Muscle of back (tissue), 11 donors: ENCODE results near the gene AOPEP. TPM values are rescaled to one million over a fixed set of nuclear protein-coding genes. Genes with fewer than 3 reads are reported as not detected.

Experiments
- DNase-seq, 3 donors: peaks; one replicate each; pipeline versions ENCODE4 v3.0.0 to v3.0.0-alpha.2; 2013
- polyA plus RNA-seq, 10 donors: library from polyadenylated mRNA; unstranded; fragments of 120-200 nt; gene quantifications; one replicate each; pipeline ENCODE4 v1.2.1, GENCODE V29; 2013; ENCODE audit not compliant: insufficient read length in 10 of 10

AOPEP gene
- polyA plus RNA-seq, 10 donors, result 25.6 to 44.3 (median 32.8) TPM

GRCh38 chr9:95109456-95109855, 383.0 kb downstream of the AOPEP start:
- no peak for DNase-seq

- no peak for DNase-seq
Measured at GRCh38 chr9:95110921-95111525, 384.5 kb downstream of the AOPEP start.

- DNase-seq, result no peak
Measured at GRCh38 chr9:95111716-95112115, 385.2 kb downstream of the AOPEP start.

- no peak for DNase-seq
Measured at GRCh38 chr9:95112436-95113280, 386.2 kb downstream of the AOPEP start.

GRCh38 chr9:95115104-95115503, 388.6 kb downstream of the AOPEP start:
- no peak for DNase-seq

- DNase-seq, result no peak
Measured at GRCh38 chr9:95116002-95116807, 389.7 kb downstream of the AOPEP start.

- DNase-seq, result no peak
Measured at GRCh38 chr9:95116808-95117204, 390.3 kb downstream of the AOPEP start.

GRCh38 chr9:95118596-95118995, 392.1 kb downstream of the AOPEP start:
- no peak for DNase-seq

- DNase-seq, result no peak
Measured at GRCh38 chr9:95120781-95121370, 394.4 kb downstream of the AOPEP start.

- DNase-seq, result no peak
Measured at GRCh38 chr9:95124582-95125367, 398.3 kb downstream of the AOPEP start.

- DNase-seq, result no peak
Measured at GRCh38 chr9:95125652-95126051, 399.2 kb downstream of the AOPEP start.

GRCh38 chr9:95126739-95127138, 400.2 kb downstream of the AOPEP start:
- DNase-seq, result no peak

- DNase-seq, result peak; percentile 77 to 91 (median 82)
Measured at GRCh38 chr9:95127249-95128176, 401.0 kb downstream of the AOPEP start.

GRCh38 chr9:95128177-95128524, 401.7 kb downstream of the AOPEP start:
- DNase-seq, result no peak

- no peak for DNase-seq
Measured at GRCh38 chr9:95129476-95130291, 403.2 kb downstream of the AOPEP start.

GRCh38 chr9:95130484-95130883, 404.0 kb downstream of the AOPEP start:
- DNase-seq, result no peak

GRCh38 chr9:95131023-95131943, 404.8 kb downstream of the AOPEP start:
- peak; percentile 61 to 83 (median 75) for DNase-seq
